Ovary (tissue), 9 donors: ENCODE data around the gene ADARB2. TPM values are rescaled to one million over a fixed set of nuclear protein-coding genes. Genes with fewer than 3 reads are reported as not detected.

Experiments
- DNase-seq, 5 donors: peaks; one replicate each; pipeline ENCODE4 v3.0.0-alpha.2; 2019 to 2020
- H3K27ac ChIP-seq, 2 donors: fragments of 200-600 bp; one replicate each; pipeline versions ENCODE4 v1.5.1 to v1.8.0; 2019 to 2022
- H3K27me3 ChIP-seq: fragments of 200-600 bp; one replicate; pipeline ENCODE4 v1.8.0; 2022
- H3K36me3 ChIP-seq: fragments of 200-600 bp; sonication (generic); one replicate; pipeline ENCODE4 v1.5.1; 2019
- H3K4me1 ChIP-seq: one replicate; pipeline ENCODE4 v1.8.1; 2013; ENCODE audit warnings: mild to moderate bottlenecking, moderate library complexity; ENCODE audit not compliant: insufficient read depth
- H3K4me3 ChIP-seq: fragments of 200-600 bp; sonication (generic); one replicate; pipeline ENCODE4 v1.5.1; 2017
- H3K9me3 ChIP-seq, 2 donors: fragments of 200-600 bp in 1 of 2; sonication (generic) in 1 of 2; one replicate each; pipeline versions ENCODE4 v1.5.1 to v1.8.1; 2013 to 2019; ENCODE audit warnings: mild to moderate bottlenecking in 1 of 2, moderate library complexity in 1 of 2
- EP300 ChIP-seq: sonication (generic); formaldehyde crosslinking; IDR thresholded peaks from one replicate; pipeline ENCODE4 v1.6.1; 2017; ENCODE audit warnings: antibody characterized with exemption
- POLR2A ChIP-seq: fragments of 450-650 bp; IDR thresholded peaks from one replicate; pipeline ENCODE4 v1.6.1; 2017; ENCODE audit warnings: antibody characterized with exemption, mild to moderate bottlenecking, moderate library complexity
- WGBS, 3 donors: extraction: QIAGEN DNeasy Blood & Tissue Kit in 1 of 3; methylation state at CpG; one replicate each; pipeline versions ENCODE4 v1.1.5 to v1.1.7; 2013 to 2017; 5-methylcytosine and 5-hydroxymethylcytosine counted together
- intact Hi-C, 4 donors: fragments of 100-400 bp; cut with DNase I; formaldehyde crosslinking; loops; one replicate each; pipeline versions ENCODE4 v1.11.0 to v1.15.1; 2022 to 2023
- polyA plus RNA-seq, 2 donors: library from polyadenylated mRNA; stranded (reverse); fragments of 200-250 nt in 1 of 2; fragments of 350-450 nt in 1 of 2; fragmentation: Illumina TruSeq in 1 of 2; extraction: RNeasy Lipid Tissue Mini Kit (QIAGEN cat#74804) in 1 of 2; gene quantifications; one replicate each; pipeline ENCODE4 v1.2.3, GENCODE V29; 2013 to 2014
- total RNA-seq, 7 donors: library from RNA; depleted of rRNA in 2 of 7; stranded (reverse); fragments of >200 nt in 2 of 7; fragmentation: NEBNext Ultra II Directional in 3 of 7; extraction: Animal tissue kit (Norgen Biotek cat#: 25700) in 3 of 7; gene quantifications; one replicate each; pipeline versions ENCODE4 v1.1.0 to v1.2.4, GENCODE V29; 2016 to 2023
- TF ChIP-seq, protein P1 (sequence below), 3 donors: fragments of 450-650 bp in 2 of 3; fragments of 200-600 bp in 1 of 3; IDR thresholded peaks; one replicate each; pipeline versions ENCODE4 v1.5.1 to v1.8.0; 2016 to 2022; ENCODE audit warnings: antibody characterized with exemption in 3 of 3, mild to moderate bottlenecking in 1 of 3
- donor health status: DM: no; HTN: no; CAD: no; lungs with moderate emphysema.
- donor health status: DM: no; HTN: no; CAD: no.
- donor health status: Bipolar disorder and iron deficiency.
- donor health status: DM: yes; HTN: yes; CAD: no.
- donor health status: DM: no; HTN: no; CAD: no.
- donor health status: DM: yes; HTN: yes; CAD: no.

Gene ADARB2
- total and polyA plus RNA-seq, 9 donors = 0.12 to 2.0 (median 0.36) TPM; not detected in 2

DNA sequence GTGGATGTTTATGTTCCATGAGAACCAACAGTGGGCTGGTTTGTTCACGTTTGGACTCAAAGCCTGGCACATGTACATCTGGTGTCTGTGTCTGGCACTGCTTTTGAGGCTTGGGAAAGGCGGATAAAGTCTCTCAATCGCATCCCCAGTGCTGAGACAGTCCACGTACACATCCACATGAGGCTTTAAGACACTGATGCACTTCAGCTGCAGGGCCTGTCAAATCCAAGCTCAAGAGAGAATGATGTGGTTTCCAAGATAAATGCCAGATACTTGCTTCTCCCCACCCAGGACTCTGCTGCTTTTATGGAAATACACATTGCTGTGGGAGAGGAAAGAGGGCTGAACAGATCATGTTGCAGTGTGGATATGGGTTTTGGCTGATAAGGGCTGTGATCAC lies 178.4 kb downstream of the ADARB2 start:
- 43 to 49% (median 44%) methylated on average over 4 of the region's 4 CpGs for WGBS, 3 donors
- TF ChIP-seq POLR2A (no peak), EP300 (no peak)
- TF ChIP-seq, protein P1, sequence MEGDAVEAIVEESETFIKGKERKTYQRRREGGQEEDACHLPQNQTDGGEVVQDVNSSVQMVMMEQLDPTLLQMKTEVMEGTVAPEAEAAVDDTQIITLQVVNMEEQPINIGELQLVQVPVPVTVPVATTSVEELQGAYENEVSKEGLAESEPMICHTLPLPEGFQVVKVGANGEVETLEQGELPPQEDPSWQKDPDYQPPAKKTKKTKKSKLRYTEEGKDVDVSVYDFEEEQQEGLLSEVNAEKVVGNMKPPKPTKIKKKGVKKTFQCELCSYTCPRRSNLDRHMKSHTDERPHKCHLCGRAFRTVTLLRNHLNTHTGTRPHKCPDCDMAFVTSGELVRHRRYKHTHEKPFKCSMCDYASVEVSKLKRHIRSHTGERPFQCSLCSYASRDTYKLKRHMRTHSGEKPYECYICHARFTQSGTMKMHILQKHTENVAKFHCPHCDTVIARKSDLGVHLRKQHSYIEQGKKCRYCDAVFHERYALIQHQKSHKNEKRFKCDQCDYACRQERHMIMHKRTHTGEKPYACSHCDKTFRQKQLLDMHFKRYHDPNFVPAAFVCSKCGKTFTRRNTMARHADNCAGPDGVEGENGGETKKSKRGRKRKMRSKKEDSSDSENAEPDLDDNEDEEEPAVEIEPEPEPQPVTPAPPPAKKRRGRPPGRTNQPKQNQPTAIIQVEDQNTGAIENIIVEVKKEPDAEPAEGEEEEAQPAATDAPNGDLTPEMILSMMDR (IDR thresholded peaks at IDR 0.05) = no peak
- no peaks in the 10 kb centered on the region for H3K36me3 ChIP-seq
- no peaks in the 10 kb centered on the region for H3K27me3 ChIP-seq
- no peaks in the 10 kb centered on the region for H3K9me3 ChIP-seq
- no peak for DNase-seq
- H3K4me3 ChIP-seq = no peak overlapping the region
- intact Hi-C loops = no loop called here
- no peak overlapping the region for H3K27ac ChIP-seq
- no peaks in the 10 kb centered on the region for H3K4me1 ChIP-seq

DNA sequence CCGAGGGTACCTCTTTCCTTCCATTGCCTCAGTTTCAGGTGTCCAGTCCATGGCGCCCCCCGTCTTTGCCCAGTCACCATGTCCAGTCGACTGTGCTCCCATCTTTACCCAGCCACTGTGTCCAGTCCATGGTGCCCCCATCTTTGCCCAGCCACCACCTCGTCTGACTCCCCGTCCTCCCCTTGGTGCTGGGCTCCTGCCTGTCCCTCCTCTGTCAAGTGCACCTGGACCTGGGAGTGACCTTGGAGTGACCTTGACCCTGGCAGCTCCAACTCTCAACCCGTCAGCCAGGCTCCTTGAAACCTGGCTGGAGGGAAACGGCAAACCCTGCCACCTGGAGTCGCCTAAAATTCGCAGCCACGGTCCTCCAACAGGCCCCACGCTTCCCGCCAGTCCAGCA lies 180.2 kb downstream of the ADARB2 start:
- Histone ChIP-seq H3K36me3 (no peaks in the 10 kb centered on the region), H3K27me3 (no peaks in the 10 kb centered on the region), H3K4me3 (no peak overlapping the region), H3K4me1 (no peaks in the 10 kb centered on the region), H3K9me3 (no peaks in the 10 kb centered on the region), H3K27ac (no peak overlapping the region)
- TF ChIP-seq EP300 = no peak
- TF ChIP-seq, protein P1 (IDR thresholded peaks at IDR 0.05) = no peak
- no peak for TF ChIP-seq POLR2A
- DNase-seq = no peak
- intact Hi-C loops = no loop called here
- WGBS, 3 donors = 75 to 83% (median 76%) methylated on average over 13 of the region's 13 CpGs

DNA sequence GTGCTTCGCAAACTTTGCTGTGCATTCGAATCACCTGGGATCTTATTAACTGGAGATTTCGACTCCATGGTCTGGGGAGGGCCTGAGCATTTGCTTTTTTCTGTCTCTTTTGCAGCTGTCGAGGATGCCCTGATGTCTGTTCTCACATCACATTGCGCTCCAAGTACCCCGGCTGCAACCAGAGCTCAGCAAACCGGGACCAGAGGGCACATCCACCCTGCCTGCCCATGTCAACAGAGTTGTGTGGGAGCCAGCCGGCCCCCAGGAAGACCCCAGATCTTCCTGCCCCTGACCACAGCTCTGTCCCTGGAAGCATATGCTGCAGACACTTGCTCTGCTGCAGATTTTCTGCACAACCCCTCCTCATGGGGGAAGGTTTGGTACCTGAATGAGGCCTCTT lies 180.8 kb downstream of the ADARB2 start:
- Histone ChIP-seq H3K4me3 (no peak overlapping the region), H3K36me3 (no peaks in the 10 kb centered on the region), H3K27ac (no peak overlapping the region), H3K4me1 (no peaks in the 10 kb centered on the region), H3K9me3 (no peaks in the 10 kb centered on the region), H3K27me3 (no peaks in the 10 kb centered on the region)
- intact Hi-C loops = no loop called here
- TF ChIP-seq EP300 = no peak
- TF ChIP-seq POLR2A = no peak
- TF ChIP-seq, protein P1 (IDR thresholded peaks at IDR 0.05) = no peak
- no peak for DNase-seq
- 75 to 89% (median 84%) methylated on average over 8 of the region's 8 CpGs for WGBS, 3 donors

DNA sequence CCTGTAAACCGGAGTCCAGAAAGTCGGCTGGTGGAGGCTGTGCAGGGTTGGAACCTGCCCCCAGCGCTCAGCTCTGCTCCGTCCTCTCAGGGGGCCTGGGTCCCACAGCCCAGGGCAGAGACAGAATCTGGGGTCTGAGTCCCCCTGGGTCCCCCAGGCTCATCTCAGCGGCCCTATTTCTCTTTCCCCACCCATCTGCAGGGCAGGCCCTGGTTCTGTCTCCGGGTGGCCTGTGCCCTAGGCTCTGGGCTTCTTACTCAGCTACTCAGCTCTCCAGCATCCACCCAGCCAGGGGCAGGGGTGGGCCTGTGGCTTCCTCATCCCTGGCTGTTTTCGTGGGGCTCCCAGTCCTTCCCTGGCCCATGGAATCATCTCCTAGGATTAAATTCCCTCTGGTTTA lies 183.4 kb downstream of the ADARB2 start:
- Histone ChIP-seq H3K4me3 (no peak overlapping the region), H3K27me3 (no peaks in the 10 kb centered on the region), H3K9me3 (no peaks in the 10 kb centered on the region), H3K4me1 (no peaks in the 10 kb centered on the region), H3K27ac (no peak overlapping the region), H3K36me3 (no peaks in the 10 kb centered on the region)
- no peak for DNase-seq
- TF ChIP-seq, protein P1 (IDR thresholded peaks at IDR 0.05) = no peak
- no peak for TF ChIP-seq EP300
- TF ChIP-seq POLR2A = no peak
- intact Hi-C loops = no loop called here
- WGBS, 3 donors = 82 to 87% (median 87%) methylated on average over 7 of the region's 7 CpGs
